ENCODE results near the gene ACVRL1. TPM values are rescaled to one million over a fixed set of nuclear protein-coding genes. Genes with fewer than 3 reads are reported as not detected.

The ACVRL1 gene
- total RNA-seq, 2 experiments from 2014 or later, result not detected

GRCh38 chr12:51942501-51943000, 35.2 kb downstream of the ACVRL1 start:
- Mint-ChIP-seq H3K27me3 (ENCODE audit: low read depth) (peaks cover 29% of the 10 kb centered on the region), H3K36me3 (ENCODE audit: low read depth) (peaks cover 2% of the 10 kb centered on the region), H3K4me1 (ENCODE audit: low read depth) (no peaks in the 10 kb centered on the region), H3K9me3 (ENCODE audit: insufficient read depth) (peaks cover 9% of the 10 kb centered on the region), H3K27ac (no peak overlapping the region), H3K4me3 (no peak overlapping the region)
- DNase-seq (no peak), ATAC-seq (no peak)
- POLR2A ChIA-PET, result no interaction called here
- CTCF ChIA-PET, result interaction anchor here (1.4 kb wide), 1 partner anchor 20 kb away, joined by 3 read pairs; no protein-coding TSS in a partner anchor

GRCh38 chr12:51943346-51943745, 36.0 kb downstream of the ACVRL1 start:
- DNase-seq, result no peak
- POLR2A ChIA-PET, result no interaction called here

GRCh38 chr12:51944608-51945233, 37.4 kb downstream of the ACVRL1 start:
- no peak overlapping the region for H3K27ac Mint-ChIP-seq
- no peak for ATAC-seq
- H3K36me3 Mint-ChIP-seq (ENCODE audit: low read depth), result peaks cover 2% of the 10 kb centered on the region
- ChIA-PET CTCF (interaction anchor here (1.4 kb wide), 1 partner anchor 26 kb away, joined by 3 read pairs; no protein-coding TSS in a partner anchor), POLR2A (no interaction called here)
- H3K27me3 Mint-ChIP-seq (ENCODE audit: low read depth), result peaks cover 38% of the 10 kb centered on the region
- no peaks in the 10 kb centered on the region for H3K4me1 Mint-ChIP-seq (ENCODE audit: low read depth)
- no peak for DNase-seq
- H3K4me3 Mint-ChIP-seq, result no peak overlapping the region
- H3K9me3 Mint-ChIP-seq (ENCODE audit: insufficient read depth), result peaks cover 9% of the 10 kb centered on the region

More at GRCh38 chr12:51943346-51943745, 36.0 kb downstream of the ACVRL1 start:
- no peak for ATAC-seq
- CTCF ChIA-PET, result interaction anchor here (1.4 kb wide), 1 partner anchor 21 kb away, joined by 3 read pairs; no protein-coding TSS in a partner anchor
- Mint-ChIP-seq H3K27me3 (ENCODE audit: low read depth) (peaks cover 35% of the 10 kb centered on the region), H3K27ac (no peak overlapping the region), H3K4me1 (ENCODE audit: low read depth) (no peaks in the 10 kb centered on the region), H3K36me3 (ENCODE audit: low read depth) (peaks cover 2% of the 10 kb centered on the region), H3K4me3 (no peak overlapping the region), H3K9me3 (ENCODE audit: insufficient read depth) (peaks cover 9% of the 10 kb centered on the region)

GRCh38 chr12:51947246-51947996, 40.1 kb downstream of the ACVRL1 start:
- CTCF ChIA-PET, result no interaction called here
- peaks cover 41% of the 10 kb centered on the region for H3K27me3 Mint-ChIP-seq (ENCODE audit: low read depth)
- no peak overlapping the region for H3K4me3 Mint-ChIP-seq
- POLR2A ChIA-PET, result no interaction called here
- H3K27ac Mint-ChIP-seq, result no peak overlapping the region
- peaks cover 4% of the 10 kb centered on the region for H3K4me1 Mint-ChIP-seq (ENCODE audit: low read depth)
- peaks cover 9% of the 10 kb centered on the region for H3K9me3 Mint-ChIP-seq (ENCODE audit: insufficient read depth)
- peaks cover 2% of the 10 kb centered on the region for H3K36me3 Mint-ChIP-seq (ENCODE audit: low read depth)
- ATAC-seq, result no peak
- DNase-seq, result no peak

GRCh38 chr12:51948066-51948465, 40.8 kb downstream of the ACVRL1 start:
- H3K36me3 Mint-ChIP-seq (ENCODE audit: low read depth), result peaks cover 2% of the 10 kb centered on the region
- peaks cover 36% of the 10 kb centered on the region for H3K27me3 Mint-ChIP-seq (ENCODE audit: low read depth)
- ChIA-PET POLR2A (no interaction called here), CTCF (no interaction called here)
- H3K4me1 Mint-ChIP-seq (ENCODE audit: low read depth), result peaks cover 10% of the 10 kb centered on the region
- peaks cover 9% of the 10 kb centered on the region for H3K9me3 Mint-ChIP-seq (ENCODE audit: insufficient read depth)
- no peak for ATAC-seq
- no peak overlapping the region for H3K27ac Mint-ChIP-seq
- DNase-seq, result no peak
- no peak overlapping the region for H3K4me3 Mint-ChIP-seq

GRCh38 chr12:51949342-51950030, 42.2 kb downstream of the ACVRL1 start:
- POLR2A ChIA-PET, result no interaction called here
- Mint-ChIP-seq H3K4me1 (ENCODE audit: low read depth) (peaks cover 23% of the 10 kb centered on the region), H3K27me3 (ENCODE audit: low read depth) (peaks cover 28% of the 10 kb centered on the region), H3K27ac (no peak overlapping the region), H3K4me3 (no peak overlapping the region), H3K36me3 (ENCODE audit: low read depth) (peaks cover 2% of the 10 kb centered on the region), H3K9me3 (ENCODE audit: insufficient read depth) (peaks cover 7% of the 10 kb centered on the region)
- ATAC-seq, result no peak
- CTCF ChIA-PET, result interaction anchor here (0.6 to 4.1 kb wide), 6 partner anchors 18 to 76 kb away, joined by 3 to 23 read pairs (median 6); no protein-coding TSS in a partner anchor
- DNase-seq, result no peak

GRCh38 chr12:51950682-51951198, 43.4 kb downstream of the ACVRL1 start:
- ChIA-PET POLR2A (no interaction called here), CTCF (interaction anchor here (0.9 to 4.1 kb wide), 6 partner anchors 20 to 74 kb away, joined by 3 to 23 read pairs (median 4); no protein-coding TSS in a partner anchor)
- DNase-seq (no peak), ATAC-seq (no peak)
- H3K27me3 Mint-ChIP-seq (ENCODE audit: low read depth), result peaks cover 28% of the 10 kb centered on the region
- peak overlapping the region; percentile 62 for H3K27ac Mint-ChIP-seq
- H3K4me1 Mint-ChIP-seq (ENCODE audit: low read depth), result peaks cover 25% of the 10 kb centered on the region
- no peaks in the 10 kb centered on the region for H3K9me3 Mint-ChIP-seq (ENCODE audit: insufficient read depth)
- H3K4me3 Mint-ChIP-seq, result peak overlapping the region; percentile 86
- H3K36me3 Mint-ChIP-seq (ENCODE audit: low read depth), result no peaks in the 10 kb centered on the region

- ChIA-PET POLR2A (no interaction called here), CTCF (interaction anchor here (1.0 to 4.1 kb wide), 3 partner anchors 19 to 74 kb away, joined by 3 to 23 read pairs (median 4); no protein-coding TSS in a partner anchor)
- Mint-ChIP-seq H3K27me3 (ENCODE audit: low read depth) (peaks cover 28% of the 10 kb centered on the region), H3K4me3 (peak within 1 kb of the TSS; percentile 86), H3K27ac (peak within 1 kb of the TSS; percentile 62), H3K36me3 (ENCODE audit: low read depth) (no peaks in the 10 kb centered on the region), H3K9me3 (ENCODE audit: insufficient read depth) (no peaks in the 10 kb centered on the region), H3K4me1 (ENCODE audit: low read depth) (peaks cover 27% of the 10 kb centered on the region)
- DNase-seq (peak; percentile 90), ATAC-seq (peak; percentile 99)
Measured at GRCh38 chr12:51951199-51951842, 44.0 kb downstream of the ACVRL1 start, which contains the start of gene ACVR1B. Gene ACVR1B, plus strand, starts transcription at chr12:51951699. Its CDS starts 45 bp downstream, at chr12:51951744.

- no peaks in the 10 kb centered on the region for H3K9me3 Mint-ChIP-seq (ENCODE audit: insufficient read depth)
- no peak for ATAC-seq
- peaks cover 27% of the 10 kb centered on the region for H3K4me1 Mint-ChIP-seq (ENCODE audit: low read depth)
- H3K36me3 Mint-ChIP-seq (ENCODE audit: low read depth), result no peaks in the 10 kb centered on the region
- H3K27me3 Mint-ChIP-seq (ENCODE audit: low read depth), result peaks cover 25% of the 10 kb centered on the region
- peak overlapping the region; percentile 62 for H3K4me3 Mint-ChIP-seq
- ChIA-PET POLR2A (no interaction called here), CTCF (interaction anchor here (1.0 to 4.1 kb wide), 3 partner anchors 19 to 73 kb away, joined by 3 to 23 read pairs (median 4); no protein-coding TSS in a partner anchor)
- H3K27ac Mint-ChIP-seq, result no peak overlapping the region
- DNase-seq, result no peak
Measured at GRCh38 chr12:51951843-51952722, 44.8 kb downstream of the ACVRL1 start.

GRCh38 chr12:51953089-51953488, 45.8 kb downstream of the ACVRL1 start:
- DNase-seq, result no peak
- peaks cover 16% of the 10 kb centered on the region for H3K27me3 Mint-ChIP-seq (ENCODE audit: low read depth)
- no peak for ATAC-seq
- ChIA-PET CTCF (interaction anchor here (3.2 kb wide), 1 partner anchor 17 kb away, joined by 20 read pairs; no protein-coding TSS in a partner anchor), POLR2A (no interaction called here)
- H3K36me3 Mint-ChIP-seq (ENCODE audit: low read depth), result no peaks in the 10 kb centered on the region
- H3K4me1 Mint-ChIP-seq (ENCODE audit: low read depth), result peaks cover 27% of the 10 kb centered on the region
- no peaks in the 10 kb centered on the region for H3K9me3 Mint-ChIP-seq (ENCODE audit: insufficient read depth)
- H3K4me3 Mint-ChIP-seq, result peak overlapping the region; percentile 1
- no peak overlapping the region for H3K27ac Mint-ChIP-seq

Data from activated CD8-positive, alpha-beta T cell treated with anti-CD3 and anti-CD28 coated beads, Interleukin-2, amount 10 ng/mL, durations not matched to agents 7 days and 5 days (primary cell).